NCI-H1436 (cell line): ENCODE results near the gene FYCO1.

Experiments
- DNase-seq: peaks from one replicate; lab custom pipeline; 2025; lab: John Stamatoyannopoulos, UW

Gene FYCO1

GRCh38 chr3:45885979-45886705 is 109.5 kb downstream of the FYCO1 start, which contains the start of gene CCR9:
Gene CCR9 (plus strand): TSS chr3:45886543. CDS start chr3:45894934, 8,391 bp downstream.
- DNase-seq, result no peak

- DNase-seq, result no peak
Observed at GRCh38 chr3:45884368-45885201, 111.0 kb downstream of the FYCO1 start.

GRCh38 chr3:45881078-45882022 is 114.3 kb downstream of the FYCO1 start:
- no peak for DNase-seq

GRCh38 chr3:45880725-45881077 is 114.9 kb downstream of the FYCO1 start:
- no peak for DNase-seq

- no peak for DNase-seq
Observed at GRCh38 chr3:45878124-45878523, 117.5 kb downstream of the FYCO1 start.

- DNase-seq, result no peak
Observed at GRCh38 chr3:45874677-45875346, 120.8 kb downstream of the FYCO1 start.

- DNase-seq, result no peak
Observed at GRCh38 chr3:45873638-45874037, 122.0 kb downstream of the FYCO1 start.

GRCh38 chr3:45873036-45873435 is 122.6 kb downstream of the FYCO1 start:
- DNase-seq, result no peak

- DNase-seq, result no peak
Observed at GRCh38 chr3:45872569-45872968, 123.1 kb downstream of the FYCO1 start.

- no peak for DNase-seq
Observed at GRCh38 chr3:45871780-45872179, 123.8 kb downstream of the FYCO1 start.

- DNase-seq, result no peak
Observed at GRCh38 chr3:45870099-45870498, 125.5 kb downstream of the FYCO1 start.

GRCh38 chr3:45869638-45870037 is 126.0 kb downstream of the FYCO1 start:
- no peak for DNase-seq

- no peak for DNase-seq
Observed at GRCh38 chr3:45868650-45869049, 127.0 kb downstream of the FYCO1 start.

- no peak for DNase-seq
Observed at GRCh38 chr3:45868213-45868612, 127.4 kb downstream of the FYCO1 start.
